DND-41 (cell line): ENCODE results near the gene FAM171A1.

ENCODE experiments used
- ATAC-seq: fragments of 200-7000 bp; cut with Tn5 transposase; 3 replicates; pipeline ENCODE4 v1.9.1; 2021; ENCODE audit warnings: low read depth; ENCODE audit not compliant: insufficient read depth
- DNase-seq: peaks from one replicate; pipeline ENCODE4 v3.0.0-alpha.2; 2020
- H2AFZ ChIP-seq: 2 replicates; pipeline ENCODE4 v1.6.0; 2012; ENCODE audit warnings: low read depth, low read length
- H3K27ac ChIP-seq: 2 replicates; pipeline ENCODE4 v1.5.1; 2012; ENCODE audit warnings: low read length, inconsistent platforms
- H3K27me3 ChIP-seq: fragments of 200-600 bp; sonication (generic); 2 replicates; pipeline ENCODE4 v1.6.0; 2012; ENCODE audit warnings: low read length, mild to moderate bottlenecking, inconsistent platforms; ENCODE audit not compliant: insufficient read depth, poor library complexity
- H3K36me3 ChIP-seq: 2 replicates; pipeline ENCODE4 v1.5.1; 2012; ENCODE audit warnings: low read length, inconsistent platforms; ENCODE audit not compliant: insufficient read depth
- H3K4me1 ChIP-seq: 2 replicates; pipeline ENCODE4 v1.5.1; 2012; ENCODE audit warnings: mild to moderate bottlenecking, low read length; ENCODE audit not compliant: insufficient read depth
- H3K4me2 ChIP-seq: 2 replicates; pipeline ENCODE4 v1.6.0; 2012; ENCODE audit warnings: mild to moderate bottlenecking, moderate library complexity, low read length, inconsistent platforms; ENCODE audit not compliant: insufficient read depth
- H3K4me3 ChIP-seq, 2 experiments: fragments of 200-600 bp in 1 of 2; shearing (Covaris generic) in 1 of 2; 2 replicates each; pipeline ENCODE4 v1.5.1; 2012 to 2016; ENCODE audit warnings: inconsistent platforms in 2 of 2, low read length in 2 of 2, mild to moderate bottlenecking in 2 of 2, low read depth in 1 of 2, moderate library complexity in 1 of 2
- H3K79me2 ChIP-seq: 2 replicates; pipeline ENCODE4 v1.6.0; 2012; ENCODE audit warnings: low read length, inconsistent platforms; ENCODE audit not compliant: insufficient read depth
- H3K9ac ChIP-seq: 2 replicates; pipeline ENCODE4 v1.6.0; 2012; ENCODE audit warnings: low read depth, mild to moderate bottlenecking, inconsistent platforms, low read length, moderate library complexity
- H3K9me3 ChIP-seq: 2 replicates; pipeline ENCODE4 v1.5.1; 2012; ENCODE audit warnings: low read length, moderate library complexity, mild to moderate bottlenecking, inconsistent platforms; ENCODE audit not compliant: insufficient read depth, severe bottlenecking
- H4K20me1 ChIP-seq: 2 replicates; pipeline ENCODE4 v1.6.0; 2012; ENCODE audit warnings: low read length; ENCODE audit not compliant: insufficient read depth
- CTCF ChIP-seq: IDR thresholded peaks from 2 replicates; pipeline ENCODE4 v1.5.1; 2012; ENCODE audit warnings: borderline replicate concordance, low read length, moderate library complexity, mild to moderate bottlenecking; ENCODE audit not compliant: poor library complexity, severe bottlenecking; ENCODE audit errors: extremely low read depth
- EZH2 ChIP-seq: IDR thresholded peaks from 3 replicates; pipeline ENCODE4 v1.6.1; 2012; ENCODE audit warnings: borderline replicate concordance, low read depth, mild to moderate bottlenecking, moderate library complexity, low read length, inconsistent platforms; ENCODE audit not compliant: severe bottlenecking

Gene FAM171A1

DNA sequence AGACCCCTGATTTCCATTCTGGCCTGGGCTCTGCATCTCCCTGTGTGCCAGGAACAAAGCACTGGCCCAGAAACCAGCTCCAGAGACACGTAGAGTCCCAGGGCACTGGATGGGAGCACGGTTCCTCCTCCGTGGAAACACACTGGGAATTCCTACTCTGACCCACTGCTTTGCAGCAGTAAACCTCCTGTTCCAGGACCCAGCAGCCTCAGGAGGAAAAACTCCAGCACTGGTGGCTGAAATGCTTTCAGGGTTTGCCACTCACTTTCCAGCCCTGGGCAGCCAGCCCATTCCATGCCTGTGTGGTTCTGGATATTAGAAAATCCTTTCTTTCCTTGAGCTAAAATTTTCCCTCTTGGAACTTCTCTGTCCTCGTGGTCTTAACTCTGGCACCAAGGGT is 58.0 kb downstream of the FAM171A1 start:
- no peak for TF ChIP-seq CTCF
- no peak for TF ChIP-seq EZH2
- H2AFZ ChIP-seq = no peak overlapping the region
- H3K27me3 ChIP-seq = no peaks in the 10 kb centered on the region
- no peaks in the 10 kb centered on the region for H3K4me1 ChIP-seq
- H3K27ac ChIP-seq = no peak overlapping the region
- no peaks in the 10 kb centered on the region for H3K9me3 ChIP-seq
- no peaks in the 10 kb centered on the region; the same call in 1 of the 2 replicates for H4K20me1 ChIP-seq
- H3K79me2 ChIP-seq = no peaks in the 10 kb centered on the region
- no peak overlapping the region for H3K4me3 ChIP-seq
- H3K9ac ChIP-seq = no peak overlapping the region
- ATAC-seq (no peak), DNase-seq (no peak)
- no peaks in the 10 kb centered on the region for H3K36me3 ChIP-seq
- H3K4me2 ChIP-seq = no peak overlapping the region

- H3K4me1 ChIP-seq = no peaks in the 10 kb centered on the region
- H2AFZ ChIP-seq = no peak overlapping the region
- no peaks in the 10 kb centered on the region for H3K9me3 ChIP-seq
- H3K4me2 ChIP-seq = no peak overlapping the region
- ATAC-seq (no peak), DNase-seq (no peak)
- H4K20me1 ChIP-seq = no peaks in the 10 kb centered on the region; the same call in 1 of the 2 replicates
- no peaks in the 10 kb centered on the region for H3K36me3 ChIP-seq
- no peaks in the 10 kb centered on the region for H3K79me2 ChIP-seq
- TF ChIP-seq CTCF (no peak), EZH2 (no peak)
- no peak overlapping the region for H3K4me3 ChIP-seq
- H3K27ac ChIP-seq = no peak overlapping the region
- no peaks in the 10 kb centered on the region for H3K27me3 ChIP-seq
- H3K9ac ChIP-seq = no peak overlapping the region
Observed at GRCh38 chr10:15311569-15312280, 59.4 kb downstream of the FAM171A1 start.

DNA sequence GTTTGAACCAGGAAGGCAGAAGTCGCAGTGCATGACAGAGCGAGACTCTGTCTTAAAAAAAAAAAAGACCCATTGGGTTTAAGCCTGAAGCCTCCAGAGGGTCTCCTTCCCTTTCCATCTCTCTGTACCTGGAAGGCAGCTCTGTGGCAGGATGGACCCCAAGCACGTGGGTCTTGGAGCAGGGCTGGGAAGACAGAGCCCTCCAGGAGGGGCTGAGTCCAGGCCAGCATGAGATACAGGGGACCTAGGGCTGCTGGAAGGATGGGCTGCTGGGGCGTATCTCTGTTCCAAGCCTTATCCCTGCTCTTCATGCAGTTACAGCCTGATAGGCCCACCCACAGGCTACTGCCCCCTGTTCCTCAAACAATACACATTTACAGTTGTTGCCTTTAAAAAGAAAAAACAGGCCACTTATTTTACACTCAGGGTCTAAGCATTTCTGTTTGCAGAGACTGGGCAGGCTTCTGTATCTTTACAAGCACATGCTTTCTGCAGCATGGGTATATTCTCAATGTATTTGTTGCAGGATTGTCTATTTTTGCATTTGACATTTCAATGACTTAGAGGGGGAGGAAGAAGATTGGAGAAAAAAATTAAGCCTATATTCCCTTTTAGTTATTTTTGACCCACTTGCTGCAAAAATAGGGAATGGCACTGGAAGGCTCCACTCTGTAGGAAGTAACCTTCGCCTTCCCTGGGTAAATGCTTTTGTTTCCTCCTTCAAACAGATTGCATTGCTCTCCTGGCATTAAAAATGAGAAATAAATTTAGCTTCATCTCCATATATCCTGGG is 60.1 kb downstream of the FAM171A1 start:
- H3K27me3 ChIP-seq = no peaks in the 10 kb centered on the region
- H3K4me3 ChIP-seq = no peak overlapping the region
- H3K36me3 ChIP-seq = no peaks in the 10 kb centered on the region
- H3K9ac ChIP-seq = no peak overlapping the region
- TF ChIP-seq CTCF (no peak), EZH2 (no peak)
- no peaks in the 10 kb centered on the region for H3K79me2 ChIP-seq
- no peak overlapping the region for H2AFZ ChIP-seq
- H3K27ac ChIP-seq = no peak overlapping the region
- H3K4me1 ChIP-seq = no peaks in the 10 kb centered on the region
- H3K4me2 ChIP-seq = no peak overlapping the region
- no peaks in the 10 kb centered on the region for H3K9me3 ChIP-seq
- DNase-seq = no peak
- no peak for ATAC-seq
- no peaks in the 10 kb centered on the region for H4K20me1 ChIP-seq
